ENCODE data around the gene FAM83D.

- TF ChIP-seq, protein P1, sequence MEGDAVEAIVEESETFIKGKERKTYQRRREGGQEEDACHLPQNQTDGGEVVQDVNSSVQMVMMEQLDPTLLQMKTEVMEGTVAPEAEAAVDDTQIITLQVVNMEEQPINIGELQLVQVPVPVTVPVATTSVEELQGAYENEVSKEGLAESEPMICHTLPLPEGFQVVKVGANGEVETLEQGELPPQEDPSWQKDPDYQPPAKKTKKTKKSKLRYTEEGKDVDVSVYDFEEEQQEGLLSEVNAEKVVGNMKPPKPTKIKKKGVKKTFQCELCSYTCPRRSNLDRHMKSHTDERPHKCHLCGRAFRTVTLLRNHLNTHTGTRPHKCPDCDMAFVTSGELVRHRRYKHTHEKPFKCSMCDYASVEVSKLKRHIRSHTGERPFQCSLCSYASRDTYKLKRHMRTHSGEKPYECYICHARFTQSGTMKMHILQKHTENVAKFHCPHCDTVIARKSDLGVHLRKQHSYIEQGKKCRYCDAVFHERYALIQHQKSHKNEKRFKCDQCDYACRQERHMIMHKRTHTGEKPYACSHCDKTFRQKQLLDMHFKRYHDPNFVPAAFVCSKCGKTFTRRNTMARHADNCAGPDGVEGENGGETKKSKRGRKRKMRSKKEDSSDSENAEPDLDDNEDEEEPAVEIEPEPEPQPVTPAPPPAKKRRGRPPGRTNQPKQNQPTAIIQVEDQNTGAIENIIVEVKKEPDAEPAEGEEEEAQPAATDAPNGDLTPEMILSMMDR (IDR thresholded peaks at IDR 0.05): no peak
- TF ChIP-seq POLR2A (IDR thresholded peaks at IDR 0.05) (no peak), EP300 (IDR thresholded peaks at IDR 0.05) (no peak), POLR2AphosphoS5 (IDR thresholded peaks at IDR 0.05) (no peak)
These were observed 42.1 kb upstream of the FAM83D start for GRCh38 chr20:38883981-38884733.
